Activated CD8-positive, alpha-beta memory T cell treated with anti-CD3 and anti-CD28 coated beads for 36 hours (primary cell): ENCODE data around the gene ANAPC2. TPM values are rescaled to one million over a fixed set of nuclear protein-coding genes. Genes with fewer than 3 reads are reported as not detected.

Source experiments
- CTCF ChIA-PET: fragments of 350-600 bp; sonication (Branson Sonifier 250); formaldehyde crosslinking; loops from one replicate; lab custom pipeline; 2021; ENCODE audit warnings: antibody characterized with exemption; lab: Charles Lee
- POLR2A ChIA-PET: fragments of 350-600 bp; sonication (Branson Sonifier 250); formaldehyde crosslinking; loops from one replicate; lab custom pipeline; 2021; ENCODE audit warnings: antibody characterized with exemption; lab: Charles Lee
- total RNA-seq, 2 experiments: library from RNA; stranded (reverse); gene quantifications; one replicate each; pipeline ENCODE4 v1.2.3, GENCODE V29; 2021

ANAPC2 gene
- total RNA-seq, 2 experiments from 2014 or later, result 49.1 to 51.8 TPM

DNA sequence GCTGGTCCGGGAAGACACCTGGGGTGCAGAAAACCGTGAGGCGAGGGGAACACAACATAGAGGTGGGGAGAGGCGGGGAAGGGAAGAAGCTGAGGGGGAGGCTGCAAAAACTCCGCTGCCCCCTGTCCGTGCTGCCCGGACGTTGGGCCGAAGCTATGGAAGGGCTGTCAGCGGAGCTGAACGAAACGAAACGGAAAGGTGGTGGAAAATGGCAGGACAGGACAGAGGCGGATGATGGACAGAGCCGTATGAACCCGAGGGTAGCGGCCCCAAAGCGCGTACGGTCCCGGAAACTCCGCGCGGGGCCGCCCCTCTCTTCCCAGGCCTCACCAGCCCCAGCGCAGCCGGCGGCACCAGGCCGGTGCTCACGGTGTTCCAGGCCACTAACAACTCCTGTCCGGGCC, 272 bp downstream of the ANAPC2 start:
- CTCF ChIA-PET, result interaction anchor here (1.0 to 3.2 kb wide), 12 partner anchors 8 to 154 kb away, joined by 3 to 21 read pairs (median 4); partner anchors contain the start of genes NPDC1, RNF224, SLC34A3 and TPRN
- POLR2A ChIA-PET, result interaction anchor here (1.0 to 3.4 kb wide), 7 partner anchors 10 to 93 kb away, joined by 3 to 19 read pairs (median 6); partner anchors contain the start of gene TPRN

DNA sequence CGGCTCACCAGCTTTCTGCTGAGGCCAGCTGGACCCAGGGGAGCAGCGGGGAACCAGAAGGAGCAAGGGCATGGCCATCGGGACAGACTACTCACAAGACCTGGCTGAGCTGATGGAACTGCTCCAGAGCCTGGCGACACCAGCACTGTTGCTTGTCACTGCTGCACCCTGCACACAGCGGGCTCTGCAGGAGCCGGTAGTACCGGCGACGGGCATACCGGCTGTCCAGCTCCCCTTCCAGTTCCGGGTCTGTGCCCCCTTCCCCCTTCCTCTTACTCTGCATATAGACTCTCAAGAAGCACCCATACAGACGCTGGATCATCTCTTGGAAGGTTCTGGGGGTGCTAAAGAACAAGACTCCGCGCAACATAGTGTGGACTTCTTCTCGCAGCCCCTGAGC, 974 bp downstream of the ANAPC2 start:
- ChIA-PET POLR2A (interaction anchor here (1.0 to 3.4 kb wide), 4 partner anchors 13 to 92 kb away, joined by 3 to 19 read pairs (median 7); partner anchors contain the start of gene TPRN), CTCF (interaction anchor here (1.0 to 3.2 kb wide), 9 partner anchors 9 to 158 kb away, joined by 3 to 21 read pairs (median 5); partner anchors contain the start of genes NPDC1, RNF224 and TPRN)

DNA sequence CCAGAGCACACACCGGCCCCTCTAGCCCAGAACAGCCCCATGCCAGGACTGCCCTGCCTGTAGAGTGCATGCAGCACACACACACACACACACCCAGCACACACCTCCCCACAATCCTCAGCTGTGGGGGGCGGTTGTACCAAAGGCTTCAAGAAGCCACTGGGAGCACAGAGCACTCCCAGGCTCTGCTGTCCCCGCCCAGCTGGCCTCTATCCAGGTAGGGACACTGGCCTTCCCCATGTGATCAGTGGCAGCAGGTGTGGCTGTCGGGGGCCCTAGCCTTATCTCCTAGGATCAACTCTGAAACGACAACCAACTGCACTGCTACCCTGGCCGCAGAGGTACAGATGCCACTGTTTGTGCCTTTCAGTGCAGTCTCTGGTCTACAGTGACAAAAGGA, 2.0 kb downstream of the ANAPC2 start:
- ChIA-PET CTCF (interaction anchor here (2.0 kb wide), 1 partner anchor 11 kb away, joined by 5 read pairs; no protein-coding TSS in a partner anchor), POLR2A (no interaction called here)

DNA sequence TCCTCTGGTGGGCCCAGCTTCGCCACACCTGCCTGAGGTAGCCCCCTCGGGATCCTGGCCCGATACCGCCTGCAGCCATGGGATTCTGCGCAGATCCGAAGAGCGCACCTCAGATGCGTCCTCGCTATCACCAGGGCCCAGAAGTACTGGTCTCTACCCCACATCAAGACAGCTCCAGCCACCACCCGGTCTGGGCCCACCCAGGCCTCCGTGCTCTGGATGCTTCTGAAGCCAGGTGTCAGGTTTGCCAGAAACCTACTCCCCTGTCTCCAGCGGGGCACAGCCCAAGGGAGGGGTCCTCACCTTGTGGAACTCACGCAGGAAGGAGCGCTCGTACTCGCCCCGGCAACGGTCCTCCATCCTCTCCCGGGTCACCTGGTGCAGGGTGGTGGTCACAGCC, 2.4 kb downstream of the ANAPC2 start:
- ChIA-PET POLR2A (no interaction called here), CTCF (interaction anchor here (2.0 kb wide), 1 partner anchor 11 kb away, joined by 5 read pairs; no protein-coding TSS in a partner anchor)

DNA sequence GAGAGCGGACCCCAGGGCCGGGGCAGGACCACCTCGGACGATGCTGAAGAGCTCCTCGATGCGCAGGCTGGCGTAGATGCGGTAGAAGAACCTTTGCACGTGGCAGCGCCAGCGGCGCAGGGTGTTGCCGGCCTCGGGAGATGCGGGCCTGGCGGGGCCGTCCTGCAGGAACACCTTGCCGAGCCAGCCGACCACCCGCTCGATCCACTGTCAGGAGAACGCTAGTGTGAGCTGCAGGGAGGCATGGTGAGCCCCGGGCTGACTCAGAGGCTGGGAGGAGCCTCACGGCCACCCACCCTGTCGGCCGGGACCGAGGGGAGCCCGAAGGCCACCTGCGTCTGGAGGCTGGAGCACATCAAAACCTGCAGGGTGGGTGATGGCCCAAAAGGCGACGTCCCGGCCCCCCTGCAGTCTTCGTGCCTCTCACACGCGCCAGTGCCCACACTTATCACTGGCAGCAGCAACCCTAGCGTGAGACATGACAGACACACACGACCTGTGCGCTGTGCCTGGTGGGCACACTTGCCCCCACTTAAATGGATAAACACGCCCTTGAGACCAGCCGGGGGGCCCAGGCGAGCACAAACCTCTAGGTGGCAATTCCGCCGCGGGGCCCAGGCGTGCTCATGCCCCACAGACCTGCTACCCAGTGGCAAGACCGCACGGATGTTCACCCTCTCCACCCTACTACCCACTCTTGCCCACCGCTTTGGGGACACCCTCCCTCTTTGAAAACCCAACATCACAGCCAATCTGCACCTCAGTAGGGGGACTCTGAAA, 3.3 kb downstream of the ANAPC2 start:
- ChIA-PET POLR2A (no interaction called here), CTCF (interaction anchor here (2.0 kb wide), 1 partner anchor 10 kb away, joined by 5 read pairs; no protein-coding TSS in a partner anchor)

DNA sequence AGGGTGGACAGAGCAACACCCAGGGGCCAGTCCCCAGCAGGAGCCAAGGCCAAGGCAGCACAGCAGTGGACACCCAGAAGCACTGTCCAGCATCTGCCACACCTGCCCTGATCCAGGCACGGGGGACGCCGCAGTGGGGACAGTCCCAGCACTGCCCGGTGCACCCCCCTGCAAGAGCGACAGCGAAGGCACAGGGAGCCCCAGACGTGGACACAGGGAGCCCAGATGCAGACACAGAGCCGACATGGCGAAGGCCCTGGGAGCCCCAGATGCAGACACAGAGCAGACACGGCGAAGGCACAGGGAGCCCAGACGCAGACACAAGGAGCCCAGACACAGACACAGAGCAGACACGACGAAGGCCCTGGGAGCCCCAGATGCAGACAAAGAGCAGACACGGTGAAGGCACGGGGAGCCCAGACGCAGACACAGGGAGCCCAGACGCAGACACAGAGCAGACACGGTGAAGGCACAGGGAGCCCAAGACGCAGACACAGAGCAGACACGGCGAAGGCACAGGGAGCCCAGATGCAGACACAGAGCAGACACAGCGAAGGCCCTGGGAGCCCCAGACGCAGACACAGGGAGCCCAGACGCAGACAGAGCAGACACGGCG, 4.3 kb downstream of the ANAPC2 start:
- POLR2A ChIA-PET, result no interaction called here
- CTCF ChIA-PET, result no interaction called here

DNA sequence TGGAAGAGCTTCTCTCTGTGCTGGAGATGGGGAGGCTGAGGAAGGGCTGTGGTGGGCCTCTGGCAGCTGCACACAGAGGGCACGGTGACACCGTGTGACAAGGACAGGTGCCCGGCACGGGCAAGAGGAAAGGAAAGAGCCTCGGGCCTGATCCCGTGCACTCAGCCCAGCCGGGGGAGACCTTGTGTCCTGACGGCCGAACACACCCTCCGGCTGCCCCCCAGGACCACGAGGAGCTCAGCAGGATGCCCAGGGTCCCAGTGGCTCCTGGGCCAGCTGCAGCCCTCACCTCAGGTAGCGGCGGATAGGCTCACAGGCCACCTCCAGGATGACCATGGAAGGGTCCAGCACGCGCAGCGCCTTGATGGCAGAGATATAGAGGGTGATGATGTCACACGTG, 5.5 kb downstream of the ANAPC2 start:
- ChIA-PET CTCF (interaction anchor here (1.2 kb wide), 1 partner anchor 54 kb away, joined by 3 read pairs; no protein-coding TSS in a partner anchor), POLR2A (interaction anchor here (0.5 kb wide), 1 partner anchor 71 kb away, joined by 3 read pairs; no protein-coding TSS in a partner anchor)

DNA sequence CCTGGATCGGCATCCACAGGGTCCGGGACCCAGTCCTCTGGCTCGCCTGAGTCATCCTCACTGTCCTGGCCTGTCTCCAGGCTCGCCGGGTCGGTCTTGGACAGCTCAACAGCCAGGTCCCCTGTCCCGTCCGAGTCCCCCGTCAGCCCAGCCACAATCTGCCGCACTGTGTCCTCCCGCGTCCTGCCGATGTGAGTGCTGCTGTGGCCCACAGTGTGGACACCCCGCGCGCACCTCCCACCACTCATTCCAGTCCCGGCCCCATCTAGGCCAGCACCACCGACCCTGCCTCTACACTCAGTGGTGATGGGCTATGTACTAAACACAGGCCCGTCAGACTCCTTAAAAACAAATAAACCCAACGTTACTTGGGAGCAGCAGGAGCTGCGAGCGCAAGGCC, 6.7 kb downstream of the ANAPC2 start:
- CTCF ChIA-PET, result interaction anchor here (1.4 kb wide), 1 partner anchor 13 kb away, joined by 3 read pairs; no protein-coding TSS in a partner anchor
- POLR2A ChIA-PET, result no interaction called here

DNA sequence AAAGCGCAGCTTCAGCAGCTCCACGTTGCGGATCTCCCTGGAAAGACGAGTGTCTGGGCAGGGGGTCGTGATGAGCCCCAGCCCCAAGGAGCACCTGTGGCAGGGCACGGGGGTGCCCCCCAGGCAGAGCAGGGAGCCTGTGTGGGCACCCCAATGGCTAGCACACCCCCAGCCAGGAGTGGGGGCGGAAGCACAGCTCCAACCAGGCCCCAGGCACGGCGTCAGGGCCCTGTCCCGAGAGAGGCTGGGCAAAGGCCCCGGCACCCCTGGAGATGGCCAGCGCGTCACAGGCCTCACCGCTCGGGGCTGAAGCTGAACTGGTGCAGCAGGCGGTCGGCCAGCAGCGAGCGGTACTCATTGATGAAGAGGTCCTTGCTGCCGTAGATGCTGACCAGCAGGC, 7.9 kb downstream of the ANAPC2 start:
- CTCF ChIA-PET, result interaction anchor here (1.4 kb wide), 1 partner anchor 12 kb away, joined by 3 read pairs; no protein-coding TSS in a partner anchor
- POLR2A ChIA-PET, result no interaction called here

DNA sequence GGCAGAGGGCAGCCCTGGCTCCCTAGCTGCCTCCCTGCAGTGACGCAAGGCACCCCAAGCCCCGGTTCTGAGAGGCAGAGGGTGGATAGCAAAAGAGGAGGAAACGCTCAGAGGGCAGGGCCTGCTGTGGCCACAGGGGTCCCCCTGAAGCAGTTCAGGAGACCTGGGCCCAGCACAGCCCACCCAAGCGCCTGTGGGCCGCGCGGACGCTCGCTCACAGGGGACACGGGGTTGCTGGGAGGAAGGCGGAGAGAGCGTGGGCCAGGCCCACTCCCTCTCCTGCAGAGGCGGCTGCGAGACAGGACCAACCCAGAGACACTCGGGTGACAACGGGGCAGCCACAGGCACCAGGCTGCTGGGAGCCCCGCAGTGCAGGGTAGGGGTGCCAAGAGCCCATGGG, 8.6 kb downstream of the ANAPC2 start:
- ChIA-PET POLR2A (no interaction called here), CTCF (no interaction called here)

DNA sequence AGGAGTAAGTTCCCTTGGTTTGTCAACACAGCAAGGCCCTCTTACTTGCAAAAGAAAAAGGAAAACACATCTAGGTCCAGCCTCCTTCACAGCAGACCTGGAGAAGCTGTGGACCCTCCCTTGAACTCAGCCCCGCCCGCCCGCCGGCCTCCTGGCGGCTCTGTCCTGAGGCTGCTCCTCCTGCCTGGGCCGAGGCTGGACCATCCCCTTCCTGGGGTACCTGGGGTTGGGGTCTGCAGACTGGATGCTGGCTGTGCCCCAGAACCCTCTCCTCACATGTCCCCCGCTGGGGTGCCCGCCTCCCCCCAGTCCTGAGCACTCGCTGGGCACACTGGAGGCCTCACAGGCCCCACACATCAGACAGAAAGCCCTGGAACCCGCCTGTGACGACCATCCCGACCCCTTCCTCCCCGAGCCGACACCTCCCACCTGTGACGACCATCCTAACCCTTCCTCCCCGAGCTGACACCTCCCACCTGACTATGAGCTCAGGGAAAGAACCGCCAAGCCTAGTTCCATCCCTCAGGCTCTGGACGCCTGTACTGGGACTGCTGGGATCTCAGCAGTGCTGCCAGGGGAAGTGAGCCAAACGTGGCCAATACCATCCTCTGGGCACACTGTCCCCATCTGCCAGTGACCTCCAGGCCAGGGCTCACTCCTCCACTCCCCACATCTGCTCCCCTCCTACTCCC, 9.3 kb downstream of the ANAPC2 start:
- ChIA-PET POLR2A (no interaction called here), CTCF (interaction anchor here (0.7 kb wide), 2 partner anchors 19 to 30 kb away, joined by 3 read pairs; no protein-coding TSS in a partner anchor)

DNA sequence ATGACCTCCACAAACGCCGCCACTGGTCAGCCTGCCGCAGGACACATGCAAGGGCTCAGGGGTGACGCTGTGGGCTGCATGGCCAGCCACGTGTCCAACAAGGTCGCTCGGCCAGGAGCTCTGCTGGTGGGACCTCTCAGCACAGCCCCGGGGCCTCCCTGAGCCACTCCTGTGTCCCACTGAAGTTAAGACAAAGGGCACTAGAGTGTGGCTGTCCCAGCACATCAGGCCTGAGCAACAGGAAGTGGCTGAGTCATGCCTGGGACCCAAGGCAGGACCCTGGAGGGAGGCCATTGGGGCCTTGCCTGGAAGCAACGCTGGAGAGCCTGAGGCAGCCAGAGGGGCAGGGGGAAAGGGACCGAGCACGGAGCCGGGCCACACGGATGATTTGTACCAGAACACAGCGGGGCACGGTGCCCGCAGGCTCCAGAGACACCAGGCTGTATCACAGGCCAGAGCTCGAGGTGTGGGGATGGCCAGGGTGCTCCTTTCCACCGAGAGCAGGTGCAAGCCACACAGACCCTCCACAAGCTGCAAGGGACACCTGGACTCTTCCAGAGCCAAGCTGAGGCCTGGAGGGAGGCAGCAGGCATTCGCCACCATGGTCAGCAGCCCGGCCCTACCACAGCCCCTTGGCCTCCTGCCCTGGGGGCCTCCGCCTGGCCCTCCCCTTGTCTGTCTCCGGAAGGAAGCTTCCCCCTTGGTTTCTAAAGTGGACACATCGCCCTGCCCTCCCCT, 10.0 kb downstream of the ANAPC2 start:
- ChIA-PET POLR2A (no interaction called here), CTCF (interaction anchor here (0.7 kb wide), 2 partner anchors 9 to 20 kb away, joined by 3 to 4 read pairs; no protein-coding TSS in a partner anchor)

DNA sequence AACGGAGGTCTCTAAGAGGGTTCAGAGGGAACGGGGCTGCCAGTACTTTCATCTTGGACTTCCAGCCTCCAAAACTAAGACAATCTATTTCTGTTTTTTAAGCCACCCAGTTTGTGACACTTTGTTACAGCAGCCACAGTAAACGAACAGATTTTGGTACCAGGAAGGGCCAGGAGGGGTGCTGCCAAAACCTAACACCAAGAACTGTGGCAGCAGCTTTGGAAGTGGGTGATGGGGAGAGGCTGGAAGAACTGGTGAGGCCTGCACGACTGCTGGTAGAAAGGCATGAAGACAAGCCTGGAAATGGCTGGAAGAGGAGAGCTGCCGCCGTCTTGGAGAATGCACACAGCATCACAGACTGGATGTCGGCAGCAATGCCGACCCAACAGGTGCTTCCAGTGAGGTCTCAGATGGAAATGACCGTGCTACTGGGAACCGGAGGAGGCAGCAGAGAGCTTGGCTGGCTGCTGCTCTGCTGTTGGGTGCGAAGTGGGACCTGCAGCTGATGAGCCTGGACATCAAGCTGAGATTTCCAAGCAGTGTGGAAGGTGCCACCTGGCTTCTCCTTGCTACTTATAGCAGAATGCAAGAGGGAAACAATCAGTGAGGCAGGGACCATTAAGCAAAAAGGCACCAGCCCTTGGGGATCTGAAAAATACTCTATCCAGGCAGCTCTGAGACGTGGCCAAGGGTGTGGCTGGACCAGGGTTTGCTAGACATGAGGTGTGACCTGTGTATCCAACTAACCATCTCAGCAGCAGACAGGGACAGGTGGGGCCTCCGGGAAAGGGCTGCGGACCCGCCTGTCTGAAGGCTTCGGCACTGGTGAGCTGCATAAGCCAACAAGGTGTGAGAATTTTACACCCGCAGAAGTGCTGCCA, 11.8 kb downstream of the ANAPC2 start:
- CTCF ChIA-PET, result interaction anchor here (0.6 to 2.2 kb wide), 7 partner anchors 12 to 56 kb away, joined by 3 to 5 read pairs (median 4); partner anchors contain the start of genes ANAPC2, GRIN1, RNF224 and SSNA1
- POLR2A ChIA-PET, result no interaction called here

DNA sequence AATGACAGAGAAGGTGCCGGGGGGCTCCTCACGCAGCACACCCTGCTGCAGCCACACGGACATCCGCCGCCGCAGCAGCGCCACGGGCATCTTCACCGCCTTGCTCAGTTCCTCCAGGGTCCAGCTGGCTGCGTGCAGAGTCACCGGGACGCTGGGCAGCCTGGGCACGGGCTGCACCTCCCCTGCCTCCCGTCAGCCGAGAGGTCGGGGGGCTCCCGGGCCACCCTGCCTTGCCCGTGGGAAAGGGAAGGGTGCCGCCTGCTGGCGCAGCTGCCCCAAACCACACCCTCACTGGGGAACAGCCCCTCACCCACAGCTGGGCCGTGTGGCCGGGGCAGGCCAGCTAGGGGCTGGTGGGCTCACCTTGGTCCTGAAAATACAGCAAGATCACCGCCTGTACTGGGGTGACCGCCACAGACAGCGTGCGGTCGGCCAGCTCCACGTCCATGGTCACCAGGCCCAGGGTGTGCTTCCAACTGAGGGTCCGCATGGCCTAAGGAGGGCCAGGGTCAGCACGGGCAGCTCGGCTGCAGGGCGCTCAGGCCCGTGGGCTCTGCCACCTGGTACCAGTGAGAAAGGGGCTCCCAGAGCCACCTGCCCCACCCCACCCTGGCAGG, 12.9 kb downstream of the ANAPC2 start:
- CTCF ChIA-PET, result interaction anchor here (0.8 to 2.2 kb wide), 8 partner anchors 11 to 61 kb away, joined by 3 to 5 read pairs (median 4); partner anchors contain the start of genes ANAPC2, GRIN1 and SSNA1
- POLR2A ChIA-PET, result no interaction called here

DNA sequence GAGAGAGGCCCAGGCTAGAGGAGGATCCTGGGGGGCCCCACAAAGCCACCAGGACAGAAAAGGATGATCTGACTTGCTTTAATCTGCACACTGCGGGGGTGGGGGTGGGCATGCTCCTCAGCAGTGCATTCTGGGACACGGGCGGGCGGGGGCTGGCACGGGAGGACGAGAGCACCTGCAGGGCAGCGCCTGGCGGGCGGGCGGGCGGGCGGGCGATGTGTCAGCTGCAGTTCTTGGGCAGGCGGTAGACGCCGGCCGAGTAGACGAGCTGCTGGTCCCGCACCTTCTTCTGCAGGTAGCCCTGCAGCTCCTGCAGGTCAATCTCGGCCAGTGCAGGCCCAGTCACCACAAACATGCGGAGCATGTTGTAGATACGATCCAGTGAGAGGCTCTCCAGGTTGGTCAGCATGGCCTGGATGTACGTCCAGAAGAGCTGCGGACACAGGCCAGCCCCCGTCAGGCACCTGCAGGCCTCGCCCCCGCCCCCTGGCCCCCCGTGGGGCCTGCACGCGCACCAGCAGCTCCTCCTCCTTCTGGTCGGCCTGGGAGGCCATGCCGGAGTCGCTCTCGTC, 13.6 kb downstream of the ANAPC2 start:
- POLR2A ChIA-PET, result interaction anchor here (0.8 kb wide), 1 partner anchor 66 kb away, joined by 3 read pairs; the partner anchor contains the start of gene TUBB4B
- CTCF ChIA-PET, result interaction anchor here (1.2 to 2.2 kb wide), 4 partner anchors 12 to 62 kb away, joined by 3 to 5 read pairs (median 5); no protein-coding TSS in a partner anchor
